H7 (cell line): ENCODE data around the gene PTGIS. TPM values are rescaled to one million over a fixed set of nuclear protein-coding genes. Genes with fewer than 3 reads are reported as not detected.
"Not testable (repeated sequence)": the region's sequence is repeated elsewhere in the genome, so short reads cannot be mapped to it uniquely, and the experiment has no call there.

ENCODE experiments used
- DNase-seq: peaks from one replicate; pipeline ENCODE4 v3.0.0; 2012
- H3K27me3 ChIP-seq: 2 replicates; pipeline ENCODE4 v1.6.0; 2011; ENCODE audit warnings: mild to moderate bottlenecking, low read length; ENCODE audit not compliant: control insufficient read depth, insufficient read depth
- H3K36me3 ChIP-seq: replicated peaks from 2 replicates; pipeline ENCODE4 v1.5.1; 2011; ENCODE audit warnings: low read length; ENCODE audit not compliant: control insufficient read depth, insufficient read depth
- H3K4me3 ChIP-seq: 2 replicates; pipeline ENCODE4 v1.5.1; 2011; ENCODE audit warnings: low read depth, mild to moderate bottlenecking, control low read depth, low read length, moderate library complexity; ENCODE audit not compliant: insufficient read depth
- total RNA-seq: library from RNA; depleted of rRNA; stranded (reverse); fragments of >200 nt; shearing (Covaris generic); gene quantifications from 2 replicates; pipeline ENCODE4 v1.2.3, GENCODE V29; 2014; rRNA removed

The PTGIS gene
- 14.3 and 15.4 TPM in 2 replicates for total RNA-seq

- peak within 1 kb of the TSS; percentile 76 for H3K4me3 ChIP-seq
- peak; percentile 93 for DNase-seq
- no peaks in the 10 kb centered on the region for H3K27me3 ChIP-seq
- no peaks in the 10 kb centered on the region for H3K36me3 ChIP-seq
These were observed at the start of gene PTGIS for GRCh38 chr20:49567421-49568277. PTGIS (minus strand) TSS chr20:49568137; CDS start chr20:49568116, 21 bp downstream.

DNA sequence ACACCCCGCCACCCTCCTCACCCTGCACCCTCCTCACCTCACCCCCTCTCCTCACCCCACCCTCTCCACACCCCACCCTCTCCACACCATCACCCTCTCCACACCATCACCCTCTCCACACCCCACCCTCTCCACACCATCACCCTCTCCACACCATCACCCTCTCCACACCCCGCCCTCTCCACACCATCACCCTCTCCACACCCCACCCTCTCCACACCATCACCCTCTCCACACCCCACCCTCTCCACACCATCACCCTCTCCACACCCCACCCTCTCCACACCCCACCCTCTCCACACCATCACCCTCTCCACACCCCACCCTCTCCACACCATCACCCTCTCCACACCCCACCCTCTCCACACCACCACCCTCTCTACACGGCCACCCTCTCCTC, 49.5 kb upstream of the PTGIS start:
- H3K4me3 ChIP-seq, DNase-seq, H3K27me3 ChIP-seq, H3K36me3 ChIP-seq: not testable (repeated sequence)

- Histone ChIP-seq H3K36me3 (no peaks in the 10 kb centered on the region), H3K27me3 (no peaks in the 10 kb centered on the region), H3K4me3 (no peak overlapping the region)
- no peak for DNase-seq
These were observed 48.4 kb upstream of the PTGIS start for GRCh38 chr20:49616154-49617007.

DNA sequence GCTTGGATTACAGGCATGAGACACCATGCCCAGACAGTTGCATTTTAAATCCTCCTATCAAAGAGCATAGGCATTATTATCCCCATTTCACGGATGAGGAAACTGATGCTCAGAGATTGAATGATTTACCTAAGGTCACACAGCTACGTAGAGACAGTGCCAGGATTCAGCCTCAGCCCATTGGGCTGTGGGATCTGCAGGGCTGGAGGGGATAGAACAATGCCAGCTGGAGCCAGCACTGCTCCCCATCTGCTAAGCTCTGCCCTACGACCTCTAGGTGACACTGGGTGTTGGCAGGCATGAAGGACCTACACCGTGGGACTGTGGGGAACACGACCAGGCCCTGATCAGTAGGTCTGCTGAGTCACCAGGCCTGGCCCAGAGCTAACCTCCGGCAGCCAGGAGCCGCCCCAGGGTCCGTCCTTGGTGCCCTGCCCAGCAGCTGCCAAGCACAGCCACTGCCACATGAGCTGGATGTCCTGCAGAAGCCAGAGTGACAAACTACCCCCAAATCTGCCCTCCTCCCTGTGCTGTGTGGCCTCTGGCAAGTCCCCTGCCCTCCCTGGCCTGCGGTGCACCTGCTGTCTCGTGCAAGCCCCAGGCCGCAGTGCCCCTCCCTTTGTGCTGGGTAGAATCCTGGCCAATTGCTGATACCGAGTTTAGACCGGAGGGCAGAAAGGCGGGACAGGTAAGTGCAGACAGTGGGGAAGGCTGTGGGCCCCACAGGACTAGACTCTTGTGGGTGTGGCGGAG, 47.6 kb upstream of the PTGIS start:
- Histone ChIP-seq H3K36me3 (no peaks in the 10 kb centered on the region), H3K27me3 (no peaks in the 10 kb centered on the region; the same call in 1 of the 2 replicates), H3K4me3 (no peak overlapping the region)
- DNase-seq = peak; percentile 51

- not testable (repeated sequence) for DNase-seq, H3K4me3 ChIP-seq, H3K36me3 ChIP-seq, H3K27me3 ChIP-seq
These were observed 47.1 kb upstream of the PTGIS start for GRCh38 chr20:49615051-49615400.

- H3K27me3 ChIP-seq = no peaks in the 10 kb centered on the region; the same call in 1 of the 2 replicates
- H3K4me3 ChIP-seq = no peak overlapping the region
- no peak for DNase-seq
- no peaks in the 10 kb centered on the region for H3K36me3 ChIP-seq
These were observed 46.6 kb upstream of the PTGIS start for GRCh38 chr20:49614338-49615050.

DNA sequence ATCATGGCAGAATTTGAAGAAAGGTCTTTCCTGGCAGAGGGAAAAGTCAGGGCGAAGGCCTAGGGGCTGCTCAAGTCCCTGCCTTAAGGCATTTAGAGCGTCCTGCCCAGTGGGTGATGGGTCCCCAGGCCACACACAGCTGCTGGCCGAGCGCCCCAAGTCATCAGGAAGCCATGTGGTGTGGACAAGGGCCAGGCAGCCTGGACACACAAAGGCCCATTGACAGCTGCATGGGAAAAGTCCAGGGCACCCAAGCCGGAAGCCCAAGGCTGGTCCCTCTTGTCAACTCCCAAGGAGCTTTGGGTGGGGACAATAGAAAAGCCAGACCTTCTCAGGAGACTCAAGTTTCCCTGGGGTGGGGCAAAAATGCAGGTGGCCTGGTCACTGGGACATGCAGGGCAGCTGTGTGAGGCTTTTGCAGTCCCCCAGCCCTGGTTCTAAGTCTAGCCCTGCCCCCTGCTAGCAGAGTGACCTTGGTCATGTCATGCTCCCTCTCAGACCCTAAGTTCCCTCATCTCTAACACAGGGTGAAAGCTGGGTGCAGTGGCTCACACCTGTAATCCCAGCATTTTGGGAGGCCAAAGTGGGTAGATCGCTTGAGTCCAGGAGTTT, 44.3 kb upstream of the PTGIS start:
- Histone ChIP-seq H3K4me3 (no peak overlapping the region), H3K36me3 (no peaks in the 10 kb centered on the region), H3K27me3 (peaks cover 2% of the 10 kb centered on the region; the same call in 1 of the 2 replicates)
- no peak for DNase-seq

DNA sequence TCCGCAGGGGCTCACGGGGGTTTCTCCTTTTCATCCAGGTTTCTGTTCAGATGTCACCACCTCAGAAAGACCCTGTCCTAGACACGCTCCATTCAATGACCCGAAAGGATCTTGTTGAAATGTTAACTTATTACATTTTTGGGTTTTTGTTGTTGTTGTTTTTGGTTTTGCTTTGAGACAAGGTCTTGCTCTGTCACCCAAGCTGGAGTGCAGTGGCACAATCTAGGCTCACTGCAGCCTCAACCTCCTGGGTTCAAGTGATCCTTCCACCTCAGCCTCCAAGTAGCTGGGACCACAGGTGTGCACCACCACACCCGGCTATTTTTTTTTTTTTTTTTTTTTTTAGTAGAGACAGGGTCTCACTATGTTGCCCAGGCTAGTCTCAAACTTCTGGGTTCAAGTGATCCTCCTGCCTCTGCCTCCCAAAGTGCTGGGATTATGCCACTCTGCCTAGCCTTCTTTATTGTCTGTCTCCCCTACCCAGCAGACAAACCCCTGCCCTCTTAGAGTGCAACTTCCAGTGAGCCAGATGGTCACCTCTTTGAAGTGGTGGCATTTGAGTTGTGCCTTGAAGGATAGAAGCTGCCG, 43.7 kb upstream of the PTGIS start:
- DNase-seq, H3K36me3 ChIP-seq, H3K4me3 ChIP-seq: not testable (repeated sequence)

DNA sequence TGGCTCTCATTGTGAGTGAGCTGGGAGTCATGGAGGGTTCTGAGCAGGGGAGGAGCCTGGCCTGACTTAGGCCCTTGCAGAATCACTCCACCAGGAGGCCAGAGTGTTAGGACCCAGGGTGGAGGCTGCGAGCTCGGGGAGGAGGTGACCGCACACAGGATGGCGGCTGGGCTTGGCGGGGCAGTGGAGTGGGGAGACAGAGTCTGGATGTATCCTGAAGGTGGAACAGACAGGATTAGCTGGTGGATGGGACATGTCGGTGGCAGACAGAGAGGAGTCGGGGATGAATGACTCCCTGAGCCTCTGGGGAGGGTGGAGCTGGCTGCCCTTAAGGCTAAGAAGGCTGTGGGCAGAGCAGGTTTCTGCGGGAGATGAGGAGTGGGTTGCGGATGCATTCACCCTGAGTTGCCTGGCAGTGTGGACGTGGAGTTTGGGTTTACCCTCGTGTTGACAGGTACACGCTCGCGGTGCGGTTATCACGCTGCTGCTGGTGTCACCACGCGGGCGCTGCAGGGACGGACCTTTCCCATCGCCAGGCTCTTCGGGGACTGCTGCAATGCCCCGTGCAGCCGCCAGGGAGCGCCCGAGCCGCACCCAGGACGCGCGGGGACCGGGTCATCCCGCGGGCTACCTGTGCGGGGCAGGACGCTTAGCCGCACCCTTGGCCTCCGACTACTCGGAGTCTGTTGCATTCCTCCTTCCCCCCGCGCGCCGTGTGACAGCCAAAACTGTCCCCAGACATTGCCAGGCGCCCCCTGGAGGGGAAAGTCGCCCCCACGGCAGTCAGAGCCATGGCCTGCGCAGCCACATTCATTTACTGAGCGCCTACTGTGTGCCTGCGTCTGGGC, 43.0 kb upstream of the PTGIS start:
- no peaks in the 10 kb centered on the region for H3K36me3 ChIP-seq
- DNase-seq = peak; percentile 96
- peaks cover 2% of the 10 kb centered on the region; the same call in 1 of the 2 replicates for H3K27me3 ChIP-seq
- H3K4me3 ChIP-seq = peak overlapping the region; percentile 38; the same call in 1 of the 2 replicates

More for the DNA sequence above, 43.7 kb upstream of the PTGIS start:
- not testable (repeated sequence) for H3K27me3 ChIP-seq

GRCh38 chr20:49608752-49609670, 41.1 kb upstream of the PTGIS start:
- no peaks in the 10 kb centered on the region for H3K36me3 ChIP-seq
- 0 out of 2 replicates have a peak overlapping the region, but pooled peaks have one; percentile 6 for H3K4me3 ChIP-seq
- peak; percentile 87 for DNase-seq
- peaks cover 2% of the 10 kb centered on the region; the same call in 1 of the 2 replicates for H3K27me3 ChIP-seq

DNA sequence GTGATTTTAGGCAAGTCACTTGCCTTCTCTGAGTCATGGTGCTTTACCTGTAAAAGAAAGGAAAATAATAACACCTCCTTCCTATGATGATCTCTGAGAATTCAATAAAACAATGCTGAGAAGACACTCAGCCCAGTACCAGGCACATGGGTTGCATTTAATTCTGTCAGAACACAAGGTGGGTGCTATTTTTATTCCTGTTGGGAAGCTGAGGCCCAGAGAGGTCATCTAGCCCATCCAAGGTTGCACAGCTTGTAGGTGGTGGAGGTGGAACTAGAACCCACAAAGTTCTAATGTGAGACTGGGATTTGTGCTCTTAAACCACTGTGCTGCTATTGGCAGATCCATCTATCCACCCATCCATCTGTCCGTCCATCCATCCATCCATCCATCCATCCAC, 39.6 kb upstream of the PTGIS start:
- Histone ChIP-seq H3K27me3 (peaks cover 2% of the 10 kb centered on the region; the same call in 1 of the 2 replicates), H3K4me3 (no peak overlapping the region), H3K36me3 (no peaks in the 10 kb centered on the region)
- no peak for DNase-seq
